Endothelial cell of umbilical vein (primary cell): ENCODE data around the gene ZDHHC14. TPM values are rescaled to one million over a fixed set of nuclear protein-coding genes. Genes with fewer than 3 reads are reported as not detected.

Experiments
- BruUV-seq: library from RNA; stranded (reverse); fragments of 400-500 nt; replicated peaks from 2 replicates; lab custom pipeline; 2021; lab: Mats Ljungman, UMichigan
- CTCF ChIA-PET: fragments of 300-600, 350-600 bp; sonication (Branson Sonifier 250); formaldehyde crosslinking; loops from one replicate; lab custom pipeline; 2021; ENCODE audit warnings: antibody characterized with exemption, inconsistent platforms; lab: Charles Lee
- POLR2A ChIA-PET: fragments of 300-600, 350-600 bp; sonication (Branson Sonifier 250); formaldehyde crosslinking; loops from one replicate; lab custom pipeline; 2021; ENCODE audit warnings: antibody characterized with exemption, inconsistent platforms; lab: Charles Lee
- DNase-seq: peaks from one replicate; pipeline ENCODE4 v3.0.0-alpha.2; 2011; ENCODE audit warnings: low read depth, low spot score
- FAIRE-seq: peaks from 2 replicates; lab custom pipeline; 2011; peaks lifted over from hg19 to GRCh38; lab: Jason Lieb, UNC
- H2AFZ ChIP-seq: 2 replicates; pipeline ENCODE4 v1.6.0; 2012; ENCODE audit warnings: low read depth, low read length, control low read depth, inconsistent platforms
- H3K27ac ChIP-seq: 2 replicates; pipeline ENCODE4 v1.5.1; 2011; ENCODE audit warnings: low read depth, mild to moderate bottlenecking, control low read depth, low read length, moderate library complexity; ENCODE audit not compliant: insufficient read depth
- H3K27me3 ChIP-seq, 2 experiments: 2 replicates each; pipeline versions ENCODE4 v1.6.0 to v1.6.1; 2011; ENCODE audit warnings: low read length in 2 of 2, mixed read lengths in 1 of 2; ENCODE audit not compliant: control insufficient read depth in 2 of 2, insufficient read depth in 2 of 2
- H3K36me3 ChIP-seq, 2 experiments: 2 replicates in 1 of 2; 3 replicates in 1 of 2; pipeline ENCODE4 v1.5.1; 2011; ENCODE audit warnings: low read length in 2 of 2, mild to moderate bottlenecking in 1 of 2, moderate library complexity in 1 of 2; ENCODE audit not compliant: control insufficient read depth in 2 of 2, insufficient read depth in 2 of 2; ENCODE audit errors: extremely low read depth in 1 of 2
- H3K4me1 ChIP-seq: 3 replicates; pipeline ENCODE4 v1.5.1; 2011; ENCODE audit warnings: mild to moderate bottlenecking, low read length; ENCODE audit not compliant: control insufficient read depth, insufficient read depth; ENCODE audit errors: extremely low read depth
- H3K4me2 ChIP-seq: 2 replicates; pipeline ENCODE4 v1.6.1; 2011; ENCODE audit warnings: low read length, control low read depth, mixed read lengths; ENCODE audit not compliant: insufficient read depth
- H3K4me3 ChIP-seq, 3 experiments: fragments of 200-600 bp in 1 of 3; sonication (generic), shearing (Covaris generic) in 1 of 3; replicated peaks in 1 of 3; 2 replicates each; pipeline ENCODE4 v1.5.1; 2011 to 2016; ENCODE audit warnings: control low read depth in 3 of 3, low read length in 3 of 3, mild to moderate bottlenecking in 2 of 3, inconsistent platforms in 1 of 3, low read depth in 1 of 3, moderate library complexity in 1 of 3; ENCODE audit not compliant: insufficient read depth in 1 of 3
- H3K79me2 ChIP-seq: 2 replicates; pipeline ENCODE4 v1.6.0; 2012; ENCODE audit warnings: low read length, inconsistent platforms; ENCODE audit not compliant: control insufficient read depth, insufficient read depth
- H3K9ac ChIP-seq: replicated peaks from 2 replicates; pipeline ENCODE3; 2011; ENCODE audit warnings: low read length, control low read depth; ENCODE audit not compliant: insufficient read depth; ENCODE audit errors: extremely low read depth
- H3K9me1 ChIP-seq: replicated peaks from 3 replicates; pipeline ENCODE4 v1.6.0; 2011; ENCODE audit warnings: mild to moderate bottlenecking, low read length; ENCODE audit not compliant: control insufficient read depth, insufficient read depth; ENCODE audit errors: extremely low read depth
- H3K9me3 ChIP-seq: replicated peaks from 2 replicates; pipeline ENCODE4 v1.5.1; 2012; ENCODE audit warnings: low read length, inconsistent platforms; ENCODE audit not compliant: control insufficient read depth, insufficient read depth
- H4K20me1 ChIP-seq: replicated peaks from 2 replicates; pipeline ENCODE3; 2011; ENCODE audit warnings: mild to moderate bottlenecking, low read length; ENCODE audit not compliant: control insufficient read depth, insufficient read depth; ENCODE audit errors: extremely low read depth
- EZH2 ChIP-seq: IDR thresholded peaks from 2 replicates; pipeline ENCODE4 v1.6.1; 2012; ENCODE audit warnings: borderline replicate concordance, low read depth, mild to moderate bottlenecking, moderate library complexity, low read length, inconsistent platforms; ENCODE audit not compliant: severe bottlenecking
- FOS ChIP-seq: IDR thresholded peaks from 2 replicates; pipeline ENCODE4 v1.6.1; 2011; ENCODE audit warnings: mild to moderate bottlenecking, low read length, moderate library complexity, borderline replicate concordance; ENCODE audit not compliant: insufficient read depth
- GATA2 ChIP-seq: IDR thresholded peaks from 2 replicates; pipeline ENCODE4 v1.7.0; 2011; ENCODE audit warnings: low read depth, mild to moderate bottlenecking, moderate library complexity, mixed read lengths, low read length; ENCODE audit not compliant: insufficient read length, insufficient read depth
- JUN ChIP-seq: IDR thresholded peaks from 2 replicates; pipeline ENCODE4 v1.6.1; 2011; ENCODE audit warnings: borderline replicate concordance, low read depth; ENCODE audit not compliant: insufficient read length, insufficient read depth
- MYC ChIP-seq: IDR thresholded peaks from one replicate; pipeline ENCODE4 v1.6.1; 2011; ENCODE audit warnings: mild to moderate bottlenecking, low read depth, low read length
- POLR2A ChIP-seq: IDR thresholded peaks from 2 replicates; pipeline ENCODE4 v1.6.1; 2012; ENCODE audit warnings: low read depth, mild to moderate bottlenecking, control low read depth, low read length
- POLR2AphosphoS5 ChIP-seq: IDR thresholded peaks from 2 replicates; pipeline ENCODE4 v1.6.1; 2012; ENCODE audit warnings: low read depth, mild to moderate bottlenecking, control low read depth, low read length, moderate library complexity; ENCODE audit not compliant: insufficient read depth
- dilution Hi-C: fragments of 300-500 bp; cut with MboI; formaldehyde crosslinking; loops from one replicate; pipeline ENCODE4 v1.15.0; 2019; ENCODE audit warnings: low sequenced_read_pairs; ENCODE audit not compliant: extremely low pct_ligation_motif_present
- intact Hi-C: fragments of 100-400 bp; cut with micrococcal nuclease; formaldehyde crosslinking; loops from one replicate; pipeline ENCODE4 v1.10.0; 2022
- polyA plus RNA-seq, 4 experiments: library from polyadenylated mRNA; depleted of rRNA in 3 of 4; stranded (reverse) in 3 of 4; unstranded in 1 of 4; fragments of >200 nt; gene quantifications; 2 replicates each; pipeline versions ENCODE4 v1.2.1 to v1.2.3, GENCODE V29; 2011 to 2012; ENCODE audit warnings: missing spikeins in 1 of 4
- total RNA-seq: library from RNA; stranded (reverse); gene quantifications from 2 replicates; pipeline ENCODE4 v1.2.3, GENCODE V29; 2021
- TF ChIP-seq, protein P1 (sequence below): IDR thresholded peaks from 2 replicates; pipeline ENCODE4 v1.6.1; 2011; ENCODE audit not compliant: insufficient read depth, insufficient read length
- TF ChIP-seq, protein P2 (sequence below), 2 donors: IDR thresholded peaks; 1 replicate in 1 of 2; 2 replicates in 1 of 2; pipeline ENCODE4 v1.5.1; 2011; ENCODE audit warnings: low read length in 2 of 2, mild to moderate bottlenecking in 2 of 2, moderate library complexity in 2 of 2, control low read depth in 1 of 2, inconsistent platforms in 1 of 2, low read depth in 1 of 2; ENCODE audit not compliant: insufficient read depth in 1 of 2; ENCODE audit errors: extremely low read depth in 1 of 2

The ZDHHC14 gene
- total and polyA plus RNA-seq, 2 donors (not counting 3 experiments of a cell fraction or from before 2014, with no cell fraction given) = 23.0 to 25.6 TPM

DNA sequence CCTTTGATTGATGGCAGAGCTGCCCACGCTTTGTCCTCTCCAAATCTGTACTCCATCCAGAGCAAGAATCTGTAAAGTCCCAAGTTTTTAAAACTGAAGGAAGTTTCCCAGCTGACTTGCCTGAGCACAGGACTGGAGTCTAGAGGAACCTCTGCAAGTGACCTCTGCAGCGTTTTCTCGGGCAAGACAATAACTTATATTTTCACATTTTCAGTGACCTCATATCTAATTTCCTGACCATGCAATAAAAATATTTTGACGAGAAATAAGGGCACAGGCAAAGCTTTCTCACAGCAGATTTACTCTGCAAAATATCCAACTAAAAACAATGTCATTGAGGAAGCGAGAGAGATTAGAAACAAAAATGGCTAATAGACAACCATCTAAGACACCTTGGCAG, 256.5 kb downstream of the ZDHHC14 start:
- intact Hi-C loops (no loop called here), dilution Hi-C loops (no loop called here)
- Histone ChIP-seq H3K9me1 (no peaks in the 10 kb centered on the region), H3K9ac (no peak overlapping the region), H3K4me1 (peaks cover 18% of the 10 kb centered on the region), H3K27ac (peak overlapping the region; percentile 5), H3K4me3 (no peak overlapping the region), H3K79me2 (no peaks in the 10 kb centered on the region), H3K36me3 (no peaks in the 10 kb centered on the region), H3K9me3 (no peaks in the 10 kb centered on the region), H3K27me3 (no peaks in the 10 kb centered on the region), H2AFZ (peak overlapping the region; percentile 14), H3K4me2 (peak overlapping the region; percentile 33), H4K20me1 (no peaks in the 10 kb centered on the region)
- peak; percentile 88 for DNase-seq
- POLR2A ChIA-PET = interaction anchor here (0.6 kb wide), 1 partner anchor 314 kb away, joined by 3 read pairs; the partner anchor contains the start of gene TMEM242
- no TSS peak for BruUV-seq
- peak; percentile 99 for FAIRE-seq
- CTCF ChIA-PET = interaction anchor here (0.8 to 1.7 kb wide), 5 partner anchors 9 to 323 kb away, joined by 3 to 7 read pairs (median 4); no protein-coding TSS in a partner anchor
- TF ChIP-seq JUN (no peak), POLR2A (no peak), FOS (no peak), MYC (no peak), EZH2 (no peak), POLR2AphosphoS5 (no peak), GATA2 (no peak)
- TF ChIP-seq, protein P1, sequence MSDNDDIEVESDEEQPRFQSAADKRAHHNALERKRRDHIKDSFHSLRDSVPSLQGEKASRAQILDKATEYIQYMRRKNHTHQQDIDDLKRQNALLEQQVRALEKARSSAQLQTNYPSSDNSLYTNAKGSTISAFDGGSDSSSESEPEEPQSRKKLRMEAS = no peak
- TF ChIP-seq, protein P2, sequence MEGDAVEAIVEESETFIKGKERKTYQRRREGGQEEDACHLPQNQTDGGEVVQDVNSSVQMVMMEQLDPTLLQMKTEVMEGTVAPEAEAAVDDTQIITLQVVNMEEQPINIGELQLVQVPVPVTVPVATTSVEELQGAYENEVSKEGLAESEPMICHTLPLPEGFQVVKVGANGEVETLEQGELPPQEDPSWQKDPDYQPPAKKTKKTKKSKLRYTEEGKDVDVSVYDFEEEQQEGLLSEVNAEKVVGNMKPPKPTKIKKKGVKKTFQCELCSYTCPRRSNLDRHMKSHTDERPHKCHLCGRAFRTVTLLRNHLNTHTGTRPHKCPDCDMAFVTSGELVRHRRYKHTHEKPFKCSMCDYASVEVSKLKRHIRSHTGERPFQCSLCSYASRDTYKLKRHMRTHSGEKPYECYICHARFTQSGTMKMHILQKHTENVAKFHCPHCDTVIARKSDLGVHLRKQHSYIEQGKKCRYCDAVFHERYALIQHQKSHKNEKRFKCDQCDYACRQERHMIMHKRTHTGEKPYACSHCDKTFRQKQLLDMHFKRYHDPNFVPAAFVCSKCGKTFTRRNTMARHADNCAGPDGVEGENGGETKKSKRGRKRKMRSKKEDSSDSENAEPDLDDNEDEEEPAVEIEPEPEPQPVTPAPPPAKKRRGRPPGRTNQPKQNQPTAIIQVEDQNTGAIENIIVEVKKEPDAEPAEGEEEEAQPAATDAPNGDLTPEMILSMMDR (IDR thresholded peaks at IDR 0.05; ENCODE audit: extremely low read depth in 1 of 2, insufficient read depth in 1 of 2, low read depth in 1 of 2, low read length in 2 of 2) = no peak
